Measurements from ENCODE around the gene MST1. TPM values are rescaled to one million over a fixed set of nuclear protein-coding genes. Genes with fewer than 3 reads are reported as not detected.

Gene MST1
- total RNA-seq (2014; rRNA removed; shearing (Covaris generic)) = 1.1 and 1.6 TPM in 2 replicates
- polyA plus RNA-seq (2015; cell fraction: cytosol; rRNA removed) = 1.6 and 2.7 TPM in 2 replicates
- polyA plus RNA-seq (2015; cell fraction: nucleus; rRNA removed) = 81.2 and 89.8 TPM in 2 replicates

- peak; percentile 87 for DNase-seq (ENCODE audit: low read depth)
Measured at GRCh38 chr3:49689046-49689907, at the start of gene MST1, which contains the start of gene RNF123. TSS of gene MST1 (minus strand) at chr3:49689474. CDS start at chr3:49688691, 783 bp downstream. TSS of gene RNF123 (plus strand) at chr3:49689557. CDS start at chr3:49691166, 1,609 bp downstream.

- no peak for DNase-seq (ENCODE audit: low read depth)
Measured at GRCh38 chr3:49738067-49738713, 48.9 kb upstream of the MST1 start.

GRCh38 chr3:49734752-49735151 is 45.5 kb upstream of the MST1 start:
- no peak for DNase-seq (ENCODE audit: low read depth)

- DNase-seq (ENCODE audit: low read depth) = no peak
Measured at GRCh38 chr3:49733551-49733950, 44.3 kb upstream of the MST1 start.

- DNase-seq (ENCODE audit: low read depth) = no peak
Measured at GRCh38 chr3:49732597-49732996, 43.3 kb upstream of the MST1 start.

GRCh38 chr3:49729966-49730609 is 40.8 kb upstream of the MST1 start:
- no peak for DNase-seq (ENCODE audit: low read depth)

- DNase-seq (ENCODE audit: low read depth) = no peak
Measured at GRCh38 chr3:49727924-49728361, 38.7 kb upstream of the MST1 start.

GRCh38 chr3:49727154-49727923 is 38.1 kb upstream of the MST1 start:
- DNase-seq (ENCODE audit: low read depth) = no peak

GRCh38 chr3:49725906-49726681 is 36.8 kb upstream of the MST1 start:
- DNase-seq (ENCODE audit: low read depth) = no peak

GRCh38 chr3:49724586-49724985 is 35.3 kb upstream of the MST1 start:
- DNase-seq (ENCODE audit: low read depth) = no peak

- peak; percentile 97 for DNase-seq (ENCODE audit: low read depth)
Measured at GRCh38 chr3:49723628-49724551, 34.6 kb upstream of the MST1 start, which contains the start of gene GMPPB. TSS of gene GMPPB (minus strand) at chr3:49723951. CDS start at chr3:49723726, 225 bp downstream.

GRCh38 chr3:49723296-49723627 is 34.0 kb upstream of the MST1 start:
- peak; percentile 32 for DNase-seq (ENCODE audit: low read depth)

GRCh38 chr3:49722896-49723295 is 33.6 kb upstream of the MST1 start:
- DNase-seq (ENCODE audit: low read depth) = no peak

- no peak for DNase-seq (ENCODE audit: low read depth)
Measured at GRCh38 chr3:49721896-49722781, 32.9 kb upstream of the MST1 start.

GRCh38 chr3:49721596-49721895 is 32.3 kb upstream of the MST1 start:
- no peak for DNase-seq (ENCODE audit: low read depth)

- DNase-seq (ENCODE audit: low read depth) = no peak
Measured at GRCh38 chr3:49720855-49721595, 31.8 kb upstream of the MST1 start.

GRCh38 chr3:49719214-49719884 is 30.1 kb upstream of the MST1 start, which contains the start of gene AMIGO3:
TSS of gene AMIGO3 (minus strand) at chr3:49719684. CDS start at chr3:49719465, 219 bp downstream.
- DNase-seq (ENCODE audit: low read depth) = no peak

Data from HT1080 (cell line).